ENCODE data around the gene PITRM1.

PITRM1 gene

DNA sequence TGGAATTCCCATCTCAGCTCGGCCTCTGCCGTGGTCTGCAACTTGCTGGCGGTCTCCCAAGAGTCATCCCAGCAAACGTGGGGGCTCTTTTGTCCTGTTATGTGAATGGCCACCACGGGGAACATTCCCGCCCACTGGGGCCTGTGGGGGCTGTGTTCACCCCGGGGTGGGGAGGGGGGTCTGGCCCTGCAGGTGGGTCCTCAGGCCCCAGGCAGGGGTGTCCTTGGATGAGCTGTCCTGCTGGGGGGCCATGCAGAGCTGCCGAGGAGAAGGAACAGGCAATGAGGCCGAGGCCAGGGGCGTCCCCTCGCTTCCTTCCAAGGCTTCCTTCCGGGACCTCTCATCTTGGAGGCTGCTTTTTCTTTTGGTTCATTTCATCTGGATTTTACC lies 24.4 kb upstream of the PITRM1 start:
- H2AFZ ChIP-seq (ENCODE audit: low read length), result no peak overlapping the region
- no peaks in the 10 kb centered on the region for H3K79me2 ChIP-seq (ENCODE audit: insufficient read depth, low read length)
- no peak overlapping the region for H3K9ac ChIP-seq (ENCODE audit: low read length)
- H3K4me3 ChIP-seq (ENCODE audit: low read depth, low read length, poor library complexity, severe bottlenecking), result no peak overlapping the region
- no peak overlapping the region for H3K4me2 ChIP-seq (ENCODE audit: low read length)
- no peak for TF ChIP-seq CTCF (IDR thresholded peaks at IDR 0.05; ENCODE audit: low read length)
- no peak for TF ChIP-seq EZH2 (IDR thresholded peaks at IDR 0.05; ENCODE audit: borderline replicate concordance, low read length)
- no peaks in the 10 kb centered on the region for H4K20me1 ChIP-seq (ENCODE audit: insufficient read depth, low read length)
- no peak overlapping the region for H3K27ac ChIP-seq (ENCODE audit: low read depth, low read length, poor library complexity, severe bottlenecking)
- no peaks in the 10 kb centered on the region for H3K9me3 ChIP-seq (ENCODE audit: low read length)
- H3K27me3 ChIP-seq (ENCODE audit: insufficient read depth, low read length), result no peaks in the 10 kb centered on the region
- H3F3A ChIP-seq (ENCODE audit: insufficient read depth, low read length), result no peaks in the 10 kb centered on the region
- H3K36me3 ChIP-seq (ENCODE audit: insufficient read depth, low read length), result no peaks in the 10 kb centered on the region
- H3K9me2 ChIP-seq (ENCODE audit: low read depth, low read length), result no peaks in the 10 kb centered on the region
- no peaks in the 10 kb centered on the region for H3K4me1 ChIP-seq (ENCODE audit: insufficient read depth, low read length, severe bottlenecking)

DNA sequence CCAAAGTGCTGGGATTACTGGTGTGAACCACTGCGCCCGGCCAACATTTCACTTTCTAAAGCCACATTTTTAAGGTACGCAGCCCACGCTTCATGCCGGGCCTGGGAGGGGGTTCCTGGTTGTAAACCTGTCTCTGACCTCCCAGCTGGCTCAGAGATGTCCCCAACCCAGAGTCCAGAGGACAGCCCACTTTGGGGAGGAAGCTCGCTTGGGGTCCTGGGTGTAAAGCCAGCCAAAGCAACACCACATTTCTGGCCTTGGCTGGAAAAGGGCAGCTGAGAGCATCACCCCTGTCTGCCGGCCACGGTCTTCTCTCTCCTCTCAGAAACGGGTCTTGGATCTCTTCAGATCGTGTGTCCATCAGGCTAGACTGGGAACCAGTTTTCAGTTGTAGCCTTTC lies 23.9 kb upstream of the PITRM1 start:
- no peak overlapping the region for H2AFZ ChIP-seq (ENCODE audit: low read length)

GRCh38 chr10:3195726-3196125 lies 23.1 kb upstream of the PITRM1 start:
- Histone ChIP-seq H4K20me1 (ENCODE audit: insufficient read depth, low read length) (no peaks in the 10 kb centered on the region), H3F3A (ENCODE audit: insufficient read depth, low read length) (no peaks in the 10 kb centered on the region), H3K9me2 (ENCODE audit: low read depth, low read length) (no peaks in the 10 kb centered on the region), H3K9me3 (ENCODE audit: low read length) (no peaks in the 10 kb centered on the region), H3K4me2 (ENCODE audit: low read length) (no peak overlapping the region), H3K27ac (ENCODE audit: low read depth, low read length, poor library complexity, severe bottlenecking) (no peak overlapping the region), H3K4me3 (ENCODE audit: low read depth, low read length, poor library complexity, severe bottlenecking) (no peak overlapping the region), H3K79me2 (ENCODE audit: insufficient read depth, low read length) (no peaks in the 10 kb centered on the region), H3K4me1 (ENCODE audit: insufficient read depth, low read length, severe bottlenecking) (no peaks in the 10 kb centered on the region), H3K27me3 (ENCODE audit: insufficient read depth, low read length) (no peaks in the 10 kb centered on the region), H2AFZ (ENCODE audit: low read length) (no peak overlapping the region), H3K9ac (ENCODE audit: low read length) (no peak overlapping the region), H3K36me3 (ENCODE audit: insufficient read depth, low read length) (no peaks in the 10 kb centered on the region)
- TF ChIP-seq EZH2 (IDR thresholded peaks at IDR 0.05; ENCODE audit: borderline replicate concordance, low read length) (no peak), CTCF (IDR thresholded peaks at IDR 0.05; ENCODE audit: low read length) (no peak)

More for the DNA sequence above, 23.9 kb upstream of the PITRM1 start:
- H3K4me1 ChIP-seq (ENCODE audit: insufficient read depth, low read length, severe bottlenecking), result no peaks in the 10 kb centered on the region
- no peaks in the 10 kb centered on the region for H3F3A ChIP-seq (ENCODE audit: insufficient read depth, low read length)
- H3K4me2 ChIP-seq (ENCODE audit: low read length), result no peak overlapping the region
- H3K79me2 ChIP-seq (ENCODE audit: insufficient read depth, low read length), result no peaks in the 10 kb centered on the region
- H3K36me3 ChIP-seq (ENCODE audit: insufficient read depth, low read length), result no peaks in the 10 kb centered on the region
- H3K4me3 ChIP-seq (ENCODE audit: low read depth, low read length, poor library complexity, severe bottlenecking), result no peak overlapping the region
- H3K9me3 ChIP-seq (ENCODE audit: low read length), result no peaks in the 10 kb centered on the region
- no peaks in the 10 kb centered on the region for H3K9me2 ChIP-seq (ENCODE audit: low read depth, low read length)
- TF ChIP-seq CTCF (IDR thresholded peaks at IDR 0.05; ENCODE audit: low read length) (no peak), EZH2 (IDR thresholded peaks at IDR 0.05; ENCODE audit: borderline replicate concordance, low read length) (no peak)
- H3K27me3 ChIP-seq (ENCODE audit: insufficient read depth, low read length), result no peaks in the 10 kb centered on the region
- no peak overlapping the region for H3K9ac ChIP-seq (ENCODE audit: low read length)
- H3K27ac ChIP-seq (ENCODE audit: low read depth, low read length, poor library complexity, severe bottlenecking), result no peak overlapping the region
- no peaks in the 10 kb centered on the region for H4K20me1 ChIP-seq (ENCODE audit: insufficient read depth, low read length)
